Upper lobe of left lung (tissue), 4 donors: ENCODE results near the gene BANP.
"Not testable (repeated sequence)": the region's sequence is repeated elsewhere in the genome, so short reads cannot be mapped to it uniquely, and the experiment has no call there.

Source experiments
- EP300 ChIP-seq, 4 donors: sonication (generic); formaldehyde crosslinking; IDR thresholded peaks; one replicate each; pipeline ENCODE4 v1.5.1; 2017; ENCODE audit warnings: antibody characterized with exemption in 4 of 4, control low read depth in 2 of 4
- POLR2A ChIP-seq, 4 donors: fragments of 450-650 bp; IDR thresholded peaks; one replicate each; pipeline ENCODE4 v1.5.1; 2016 to 2017; ENCODE audit warnings: antibody characterized with exemption in 4 of 4, mild to moderate bottlenecking in 2 of 4
- POLR2AphosphoS5 ChIP-seq, 2 donors: sonication (generic); formaldehyde crosslinking; IDR thresholded peaks; one replicate each; pipeline ENCODE4 v1.5.1; 2017; ENCODE audit warnings: antibody characterized with exemption in 2 of 2
- TF ChIP-seq, protein P1 (sequence below), 6 experiments: fragments of 450-650 bp in 4 of 6; fragments of 200-600 bp in 2 of 6; sonication (generic) in 2 of 6; IDR thresholded peaks; one replicate each; pipeline ENCODE4 v1.5.1; 2016 to 2019; ENCODE audit warnings: antibody characterized with exemption in 6 of 6

DNA sequence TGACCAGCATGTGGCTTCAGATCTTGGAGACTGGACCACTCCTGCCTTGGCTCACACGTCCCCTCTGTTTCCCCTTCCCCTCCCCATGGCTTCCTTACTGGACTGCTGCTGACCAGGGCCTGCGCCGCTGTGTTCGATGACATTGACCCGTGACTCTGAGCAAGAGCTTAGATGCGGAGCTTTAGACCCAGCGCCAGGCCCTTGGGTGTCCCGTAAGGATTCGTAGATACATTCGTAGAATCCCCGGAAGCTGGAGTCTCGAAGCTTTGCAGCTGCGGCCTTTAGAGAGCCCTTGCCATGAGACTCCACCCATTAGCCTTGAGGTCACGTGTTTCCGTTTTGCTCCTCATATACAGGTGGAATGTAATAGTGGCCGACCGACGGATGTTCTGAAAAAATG is 65.2 kb downstream of the BANP start:
- TF ChIP-seq, protein P1, sequence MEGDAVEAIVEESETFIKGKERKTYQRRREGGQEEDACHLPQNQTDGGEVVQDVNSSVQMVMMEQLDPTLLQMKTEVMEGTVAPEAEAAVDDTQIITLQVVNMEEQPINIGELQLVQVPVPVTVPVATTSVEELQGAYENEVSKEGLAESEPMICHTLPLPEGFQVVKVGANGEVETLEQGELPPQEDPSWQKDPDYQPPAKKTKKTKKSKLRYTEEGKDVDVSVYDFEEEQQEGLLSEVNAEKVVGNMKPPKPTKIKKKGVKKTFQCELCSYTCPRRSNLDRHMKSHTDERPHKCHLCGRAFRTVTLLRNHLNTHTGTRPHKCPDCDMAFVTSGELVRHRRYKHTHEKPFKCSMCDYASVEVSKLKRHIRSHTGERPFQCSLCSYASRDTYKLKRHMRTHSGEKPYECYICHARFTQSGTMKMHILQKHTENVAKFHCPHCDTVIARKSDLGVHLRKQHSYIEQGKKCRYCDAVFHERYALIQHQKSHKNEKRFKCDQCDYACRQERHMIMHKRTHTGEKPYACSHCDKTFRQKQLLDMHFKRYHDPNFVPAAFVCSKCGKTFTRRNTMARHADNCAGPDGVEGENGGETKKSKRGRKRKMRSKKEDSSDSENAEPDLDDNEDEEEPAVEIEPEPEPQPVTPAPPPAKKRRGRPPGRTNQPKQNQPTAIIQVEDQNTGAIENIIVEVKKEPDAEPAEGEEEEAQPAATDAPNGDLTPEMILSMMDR (IDR thresholded peaks at IDR 0.05) = not testable (repeated sequence)
- TF ChIP-seq EP300, POLR2A, POLR2AphosphoS5 (IDR thresholded peaks at IDR 0.05): not testable (repeated sequence)
